ENCODE data around the gene LDHD.

- TF ChIP-seq POLR2A (IDR thresholded peaks at IDR 0.05): no peak
- TF ChIP-seq CTCF (IDR thresholded peaks at IDR 0.05): no peak
These were observed 35.3 kb downstream of the LDHD start for GRCh38 chr16:75081179-75081859.
